SK-N-SH treated with all-trans-retinoic acid at 6 μM for 48 hours (cell line): ENCODE measurements around the gene PCAT6.

Source experiments
- ATAC-seq: fragments of 200-7000 bp; cut with Tn5 transposase; 3 replicates; pipeline ENCODE4 v1.9.1; 2020; ENCODE audit warnings: mild to moderate bottlenecking, moderate library complexity
- ARNTL ChIP-seq: fragments of 450-650 bp; formaldehyde crosslinking; IDR thresholded peaks from 2 replicates; pipeline ENCODE4 v1.5.0; 2020; ENCODE audit warnings: low read depth, mild to moderate bottlenecking, moderate library complexity, borderline replicate concordance
- BACH2 ChIP-seq: fragments of 250-450 bp; sonication (Bioruptor Pico); IDR thresholded peaks from 2 replicates; pipeline ENCODE4 v1.9.0; 2021; ENCODE audit warnings: mild to moderate bottlenecking, borderline replicate concordance
- CREB5 ChIP-seq: fragments of 250-450 bp; sonication (Bioruptor Pico); IDR thresholded peaks from 2 replicates; pipeline ENCODE4 v1.5.1; 2020; ENCODE audit warnings: low read depth, mild to moderate bottlenecking, moderate library complexity
- CSDC2 ChIP-seq: fragments of 250-450 bp; sonication (Bioruptor Pico); IDR thresholded peaks from 2 replicates; pipeline ENCODE4 v1.5.0; 2020; ENCODE audit warnings: mild to moderate bottlenecking, moderate library complexity
- CSRNP3 ChIP-seq: fragments of 250-450 bp; sonication (Bioruptor Pico); IDR thresholded peaks from 2 replicates; pipeline ENCODE4 v1.5.1; 2021; ENCODE audit warnings: mild to moderate bottlenecking, moderate library complexity
- ESRRG ChIP-seq: fragments of 250-450 bp; sonication (Bioruptor Pico); IDR thresholded peaks from 2 replicates; pipeline ENCODE4 v1.6.1; 2021; ENCODE audit warnings: mild to moderate bottlenecking
- GLIS3 ChIP-seq: fragments of 250-450 bp; sonication (Bioruptor Pico); IDR thresholded peaks from 2 replicates; pipeline ENCODE4 v1.5.0; 2020; ENCODE audit warnings: mild to moderate bottlenecking, moderate library complexity
- ISL1 ChIP-seq: fragments of 250-450 bp; sonication (Bioruptor Pico); IDR thresholded peaks from 2 replicates; pipeline ENCODE4 v2.1.2; 2022; ENCODE audit warnings: mild to moderate bottlenecking, moderate library complexity
- OSR1 ChIP-seq: fragments of 250-450 bp; sonication (Bioruptor Pico); IDR thresholded peaks from 2 replicates; pipeline ENCODE4 v1.8.0; 2022; ENCODE audit warnings: moderate library complexity, mild to moderate bottlenecking, inconsistent platforms
- POU6F1 ChIP-seq: fragments of 250-450 bp; sonication (Bioruptor Pico); IDR thresholded peaks from 2 replicates; pipeline ENCODE4 v1.8.0; 2021; ENCODE audit warnings: low read depth, mild to moderate bottlenecking, moderate library complexity, borderline replicate concordance
- PPARA ChIP-seq: fragments of 250-450 bp; sonication (Bioruptor Pico); IDR thresholded peaks from 2 replicates; pipeline ENCODE4 v1.5.0; 2020; ENCODE audit warnings: mild to moderate bottlenecking, borderline replicate concordance
- RARB ChIP-seq: fragments of 250-450 bp; sonication (Bioruptor Pico); IDR thresholded peaks from 2 replicates; pipeline ENCODE4 v1.8.0; 2021; ENCODE audit warnings: mild to moderate bottlenecking, moderate library complexity
- TOX ChIP-seq: fragments of 250-450 bp; sonication (Bioruptor Pico); IDR thresholded peaks from 2 replicates; pipeline ENCODE4 v1.8.0; 2021; ENCODE audit warnings: mild to moderate bottlenecking, moderate library complexity, borderline replicate concordance
- TSHZ2 ChIP-seq: fragments of 250-450 bp; sonication (Bioruptor Pico); IDR thresholded peaks from 2 replicates; pipeline ENCODE4 v1.5.0; 2020; ENCODE audit warnings: mild to moderate bottlenecking, moderate library complexity
- ZC3H10 ChIP-seq: fragments of 250-450 bp; sonication (Bioruptor Pico); IDR thresholded peaks from 2 replicates; pipeline ENCODE4 v1.5.1; 2021; ENCODE audit warnings: mild to moderate bottlenecking, moderate library complexity
- ZFP3 ChIP-seq: fragments of 250-450 bp; sonication (Bioruptor Pico); IDR thresholded peaks from 2 replicates; pipeline ENCODE4 v1.5.0; 2020; ENCODE audit warnings: mild to moderate bottlenecking, moderate library complexity
- ZFP30 ChIP-seq: fragments of 450-650 bp; formaldehyde crosslinking; IDR thresholded peaks from 2 replicates; pipeline ENCODE4 v1.5.0; 2022; ENCODE audit warnings: mild to moderate bottlenecking, moderate library complexity
- ZNF565 ChIP-seq: fragments of 450-650 bp; formaldehyde crosslinking; conservative IDR thresholded peaks from 2 replicates; pipeline ENCODE4 v1.5.0; 2020; ENCODE audit warnings: low read depth, mild to moderate bottlenecking, moderate library complexity
- ZNF70 ChIP-seq: fragments of 450-650 bp; formaldehyde crosslinking; IDR thresholded peaks from 2 replicates; pipeline ENCODE4 v1.5.0; 2020; ENCODE audit warnings: mild to moderate bottlenecking, moderate library complexity
- ZNF8 ChIP-seq: fragments of 450-650 bp; formaldehyde crosslinking; IDR thresholded peaks from 2 replicates; pipeline ENCODE4 v1.5.0; 2020; ENCODE audit warnings: mild to moderate bottlenecking, moderate library complexity

PCAT6 gene

GRCh38 chr1:202802034-202802433 lies 8.7 kb upstream of the PCAT6 start:
- TF ChIP-seq ISL1 (CRISPR knock-in tag): no peak
- TF ChIP-seq ZNF8: no peak
- no peak for TF ChIP-seq CSDC2
- TF ChIP-seq PPARA (CRISPR knock-in tag): no peak
- no peak for TF ChIP-seq RARB (CRISPR knock-in tag)
- no peak for TF ChIP-seq ZNF565 (CRISPR knock-in tag)
- TF ChIP-seq ESRRG: no peak
- TF ChIP-seq OSR1: no peak
- no peak for TF ChIP-seq ZNF70 (CRISPR knock-in tag)
- TF ChIP-seq CSRNP3 (CRISPR knock-in tag): no peak
- no peak for TF ChIP-seq BACH2 (CRISPR knock-in tag)
- TF ChIP-seq TOX (CRISPR knock-in tag): no peak
- no peak for TF ChIP-seq ZFP30 (CRISPR knock-in tag)
- no peak for TF ChIP-seq TSHZ2 (CRISPR knock-in tag)
- no peak for TF ChIP-seq CREB5 (CRISPR knock-in tag)
- no peak for TF ChIP-seq ZFP3
- no peak for TF ChIP-seq ZC3H10 (CRISPR knock-in tag)
- no peak for TF ChIP-seq ARNTL (CRISPR knock-in tag)
- no peak for ATAC-seq

- ATAC-seq: no peak
- TF ChIP-seq CSRNP3 (CRISPR knock-in tag): no peak
- no peak for TF ChIP-seq BACH2 (CRISPR knock-in tag)
- TF ChIP-seq GLIS3: no peak
- TF ChIP-seq POU6F1 (CRISPR knock-in tag): no peak
- TF ChIP-seq ARNTL (CRISPR knock-in tag): no peak
- TF ChIP-seq ZNF70 (CRISPR knock-in tag): no peak
Measured at GRCh38 chr1:202802998-202803932, 7.5 kb upstream of the PCAT6 start.

- TF ChIP-seq CREB5 (CRISPR knock-in tag) (no peak), CSDC2 (no peak), GLIS3 (no peak), BACH2 (CRISPR knock-in tag) (no peak)
- TF ChIP-seq, all 23 proteins: peak for 0
- no peak for ATAC-seq
Measured at GRCh38 chr1:202804126-202804525, 6.6 kb upstream of the PCAT6 start.
